AG20443 (cell line): ENCODE results near the gene SPOCK3.

Source experiments
- DNase-seq: peaks from one replicate; pipeline ENCODE4 v3.0.0; 2012; ENCODE audit warnings: low spot score, mixed read lengths

The SPOCK3 gene

DNA sequence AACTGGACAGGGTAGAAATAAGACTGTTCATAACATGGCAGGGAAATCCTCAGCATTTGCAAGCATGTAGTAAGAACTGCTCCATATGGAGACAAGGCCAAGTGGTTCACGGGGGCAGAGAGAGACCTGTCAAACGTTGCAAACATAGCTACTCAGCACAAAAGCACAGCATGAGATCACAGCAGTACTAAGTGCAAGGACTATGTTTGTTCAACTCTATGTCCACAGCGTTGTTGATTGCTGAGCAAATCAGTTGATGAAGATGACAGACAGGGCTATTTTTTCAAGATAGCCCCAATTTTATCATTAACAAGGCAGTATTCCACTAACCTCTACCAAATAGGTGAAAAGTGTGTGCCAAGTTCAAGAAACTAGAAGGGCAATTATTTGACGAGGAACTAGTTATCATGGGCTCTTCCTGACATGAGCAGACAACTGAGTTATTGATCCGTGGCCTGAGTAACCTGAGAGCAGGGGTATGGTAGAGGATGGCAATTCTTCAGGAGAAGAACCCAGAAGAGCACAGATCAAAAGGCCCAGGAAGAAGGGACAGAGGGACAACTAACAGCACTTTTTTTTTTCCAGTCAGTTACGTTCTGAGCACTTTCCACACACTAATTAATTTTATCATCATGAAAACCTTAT is 57.4 kb downstream of the SPOCK3 start:
- DNase-seq: no peak

DNA sequence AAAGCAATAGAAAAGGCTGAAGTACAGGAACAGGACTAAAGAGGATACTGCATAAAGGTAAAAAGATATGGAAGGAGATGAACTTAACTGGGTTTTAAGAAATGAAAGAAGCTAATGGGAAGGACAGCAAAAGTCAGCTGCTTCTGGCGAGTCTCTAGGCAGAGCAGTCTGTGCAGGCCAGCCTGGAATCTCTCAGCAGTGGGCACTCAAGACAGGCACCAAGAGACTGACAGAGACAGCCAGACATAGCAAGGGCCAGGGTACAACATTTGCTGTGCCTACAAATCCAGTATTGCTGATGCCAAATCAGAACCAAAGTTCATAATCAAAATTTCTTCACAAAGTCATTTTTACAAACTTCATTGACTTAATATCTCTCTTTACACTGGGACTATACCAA is 62.4 kb downstream of the SPOCK3 start:
- DNase-seq: no peak

DNA sequence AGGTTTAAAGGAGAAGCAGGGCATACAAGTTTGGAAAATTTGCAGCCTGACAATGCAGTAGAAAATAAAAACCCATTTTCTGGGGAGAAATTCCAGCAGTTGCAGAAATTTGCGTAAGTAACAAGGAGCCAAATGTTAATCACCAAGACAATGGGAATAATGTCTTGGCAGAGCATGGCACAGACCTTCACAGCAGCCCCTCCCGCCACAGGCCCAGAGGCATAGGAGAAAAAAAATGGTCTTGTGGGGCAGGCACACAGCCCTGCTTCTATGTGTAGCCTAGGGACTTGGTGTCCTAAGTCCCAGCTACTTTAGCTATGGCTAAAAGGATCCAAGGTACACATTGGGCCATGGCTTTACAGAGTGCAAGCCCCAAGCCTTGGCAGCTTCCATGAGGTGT is 65.7 kb downstream of the SPOCK3 start:
- no peak for DNase-seq

DNA sequence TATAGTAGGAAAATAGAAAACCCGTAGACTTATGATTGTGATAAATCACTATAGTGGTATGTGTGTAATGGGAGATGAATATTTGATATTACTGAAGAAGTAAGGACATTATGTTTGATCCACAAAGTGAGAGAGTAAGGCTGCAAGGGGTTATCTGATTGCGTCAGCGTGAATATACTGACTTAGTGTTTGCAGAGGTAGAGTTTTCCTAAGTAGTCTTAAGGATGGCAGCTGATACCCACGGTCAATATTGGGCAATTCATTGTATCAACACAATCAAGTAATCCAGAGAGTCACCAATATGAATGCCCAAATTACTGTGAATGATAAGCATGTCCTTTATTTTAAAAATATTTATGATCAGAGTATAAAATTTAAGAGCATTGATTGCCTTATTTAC is 83.7 kb downstream of the SPOCK3 start:
- DNase-seq: no peak

DNA sequence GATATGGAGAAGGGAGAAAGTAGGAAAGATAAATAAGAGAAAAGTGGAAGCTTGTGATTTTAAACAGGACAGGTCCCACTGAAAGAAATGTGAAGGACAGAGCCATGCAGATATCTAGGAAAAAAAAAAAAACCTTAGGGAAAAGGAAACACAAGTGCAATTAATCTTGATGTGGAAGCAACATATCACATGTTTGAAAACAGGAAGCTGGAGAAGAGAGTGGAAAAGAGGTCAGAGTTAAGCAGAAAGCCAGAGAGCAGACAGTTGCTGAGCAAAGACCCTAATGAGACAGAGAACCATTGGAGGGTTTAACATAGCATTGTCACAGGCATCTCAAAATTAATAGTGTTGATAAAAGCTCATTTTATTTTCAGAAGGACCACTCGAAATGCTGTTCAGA is 89.7 kb downstream of the SPOCK3 start:
- DNase-seq: no peak

DNA sequence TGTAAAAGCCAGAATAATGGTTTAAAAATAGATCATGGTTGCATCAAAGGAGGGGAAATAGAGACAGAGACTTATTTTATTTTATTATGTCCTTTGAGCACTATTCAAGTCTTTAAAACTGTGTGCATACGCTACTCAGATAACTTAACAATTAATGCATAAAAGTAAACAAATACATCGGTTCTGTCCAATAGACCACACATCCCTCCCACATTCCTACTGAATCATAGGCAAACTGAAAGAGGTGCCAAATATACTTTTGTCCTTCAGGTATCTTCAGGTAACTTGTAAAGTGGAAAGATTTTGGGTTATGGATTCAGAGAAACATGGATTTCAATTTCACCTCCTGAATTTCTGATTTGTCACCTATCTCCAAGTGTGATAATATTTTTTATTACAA is 91.3 kb downstream of the SPOCK3 start:
- no peak for DNase-seq

DNA sequence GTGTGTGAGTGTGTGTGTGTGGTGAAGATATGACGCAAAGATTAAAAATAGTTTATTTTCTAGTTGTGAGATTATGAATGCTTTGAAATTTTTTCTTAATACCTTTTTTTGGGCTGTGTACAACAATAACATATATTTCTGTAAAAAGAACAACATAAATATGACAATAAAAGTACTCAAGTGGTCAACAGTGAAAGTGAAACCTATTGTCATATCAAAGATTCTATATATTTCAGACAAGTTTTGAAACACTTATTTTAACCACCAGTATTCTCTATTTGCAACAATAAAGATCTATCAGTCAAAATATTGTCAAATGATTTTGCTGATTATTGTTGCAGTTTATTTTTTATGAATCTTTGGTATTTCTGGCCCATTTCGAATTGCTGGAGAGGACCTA is 98.0 kb downstream of the SPOCK3 start:
- DNase-seq: no peak

DNA sequence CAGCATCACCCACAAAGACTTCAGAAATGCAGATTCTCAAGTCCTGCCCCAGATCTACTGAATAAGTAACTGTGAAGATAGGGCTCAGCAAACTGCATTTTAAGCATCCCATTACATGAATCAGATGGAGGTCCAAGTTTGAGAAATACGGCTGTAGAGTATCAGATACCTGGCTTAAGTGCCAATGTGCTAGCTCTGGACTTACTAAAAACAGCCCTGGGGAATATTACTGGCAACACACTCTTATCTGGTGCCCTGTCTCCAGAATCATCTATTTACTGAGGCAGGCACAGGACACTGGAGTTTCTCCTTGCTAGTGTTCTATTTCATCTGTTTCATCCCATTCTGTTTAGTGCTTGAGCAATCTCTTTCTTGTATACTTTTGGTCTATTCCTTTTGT is 105.1 kb downstream of the SPOCK3 start:
- no peak for DNase-seq

DNA sequence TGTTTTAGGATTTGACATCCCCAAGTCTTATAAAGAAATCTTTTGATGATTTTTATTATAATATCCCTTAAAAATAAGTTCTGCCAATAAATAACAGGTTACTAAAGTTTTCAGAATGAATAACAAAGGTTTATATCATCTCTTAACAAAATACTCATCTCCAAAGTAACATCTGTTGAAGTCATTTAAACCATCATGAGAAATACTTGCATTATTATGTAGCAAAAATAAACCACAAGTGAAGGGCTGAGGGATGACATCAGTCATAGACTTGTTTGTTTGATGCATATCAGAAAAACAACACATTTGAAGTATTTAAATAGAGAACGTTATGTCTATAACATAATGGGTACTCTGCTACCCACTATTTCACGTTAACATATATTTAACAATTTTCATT is 114.9 kb downstream of the SPOCK3 start:
- DNase-seq: no peak

DNA sequence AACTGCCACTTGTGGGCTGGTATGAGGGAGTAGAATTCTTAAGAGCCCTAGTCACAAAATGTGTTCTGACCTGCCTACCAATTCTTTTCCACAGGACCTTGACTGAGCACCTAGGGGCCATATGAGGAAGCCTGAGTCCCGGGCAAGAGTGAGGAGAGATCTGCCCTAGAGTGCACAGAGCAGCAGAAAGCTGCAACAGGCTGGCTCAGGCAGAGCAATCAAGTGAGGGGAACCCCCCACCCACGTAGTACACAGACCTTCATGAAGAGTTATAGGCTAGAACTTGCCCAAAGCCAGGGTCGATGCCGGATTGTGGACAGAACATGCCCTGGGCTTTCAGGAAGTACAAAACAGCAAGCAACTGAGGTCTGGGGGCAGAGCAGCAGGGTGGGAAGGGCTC is 117.0 kb downstream of the SPOCK3 start:
- no peak for DNase-seq

DNA sequence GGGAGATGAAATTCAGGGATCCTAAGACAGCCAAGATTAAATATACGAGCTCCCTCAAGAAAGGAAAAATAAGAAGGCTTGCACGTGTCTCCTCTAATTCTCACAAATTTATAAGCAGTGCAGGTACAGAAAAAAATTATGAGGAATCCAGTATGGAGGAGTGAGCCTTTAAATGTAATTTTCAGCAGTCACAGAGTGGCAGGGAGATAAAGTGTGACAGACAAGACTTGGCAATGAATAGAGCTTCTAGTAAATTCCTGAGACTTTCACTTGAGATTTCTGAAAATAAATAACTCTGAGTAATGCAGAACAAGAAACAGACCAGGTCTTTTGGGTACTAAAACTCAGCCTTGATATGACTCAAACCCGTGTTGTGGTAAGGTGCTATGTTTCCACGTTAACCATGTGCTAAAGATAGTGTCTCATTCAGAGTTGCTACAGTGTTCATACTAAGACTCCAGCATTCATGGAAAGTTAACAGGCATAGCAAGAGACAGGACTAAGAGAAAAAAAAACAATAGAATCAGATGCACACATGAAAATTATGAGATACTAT is 119.8 kb downstream of the SPOCK3 start:
- no peak for DNase-seq

DNA sequence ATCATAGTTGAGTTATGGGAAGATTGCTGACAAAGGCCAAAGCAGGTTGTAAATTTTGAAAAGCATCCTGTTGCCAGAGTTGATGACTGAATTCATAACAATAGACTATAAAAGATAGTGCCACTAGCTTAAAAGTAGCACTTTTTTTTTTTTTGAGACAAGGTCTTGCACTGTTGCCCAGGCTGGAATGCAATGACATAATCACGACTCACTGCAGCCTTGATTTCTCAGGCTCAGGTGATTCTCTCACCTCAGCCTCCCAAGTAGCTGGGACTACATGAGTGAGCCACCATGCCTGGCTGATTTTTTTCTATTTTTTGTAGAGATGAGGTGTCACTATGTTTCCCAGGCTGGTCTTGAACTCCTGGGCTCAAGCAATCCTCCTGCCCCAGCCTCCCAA is 122.7 kb downstream of the SPOCK3 start:
- no peak for DNase-seq

DNA sequence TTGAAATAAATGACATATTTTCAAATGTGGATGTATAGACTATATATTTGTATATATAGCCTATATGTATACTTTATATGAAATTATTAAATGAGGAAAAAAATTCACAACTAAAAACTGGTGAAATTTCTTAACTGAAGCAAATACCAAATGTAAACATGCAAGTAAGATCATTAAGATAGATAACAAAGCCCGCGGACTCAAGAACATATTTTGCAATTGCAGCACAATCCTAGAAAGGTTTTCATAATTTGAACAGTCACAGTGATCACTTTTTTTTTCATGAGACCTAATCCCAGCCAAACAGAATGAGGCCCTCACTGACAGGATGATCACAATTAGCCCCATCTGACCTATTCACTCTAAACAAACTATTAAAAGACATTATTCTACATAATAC is 123.2 kb downstream of the SPOCK3 start:
- DNase-seq: no peak

DNA sequence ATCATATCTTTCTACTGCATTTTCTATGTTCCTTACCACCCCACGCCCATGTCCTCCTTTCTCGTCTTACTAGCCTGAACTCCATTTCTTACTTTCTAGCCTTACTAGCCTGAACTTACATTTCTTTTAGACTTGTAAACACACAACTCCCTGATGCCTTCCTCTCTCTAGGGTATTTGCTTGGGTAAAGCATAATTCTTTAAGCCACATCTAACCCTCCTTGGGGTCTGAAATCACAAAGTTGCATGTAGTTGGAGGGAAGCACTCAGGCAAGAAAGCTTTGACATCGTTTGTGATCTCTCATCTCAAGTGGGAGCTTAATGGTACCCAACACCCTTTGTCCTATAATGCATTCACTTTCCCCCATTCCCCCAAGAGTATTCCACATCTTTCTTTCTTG is 124.4 kb downstream of the SPOCK3 start:
- DNase-seq: no peak

DNA sequence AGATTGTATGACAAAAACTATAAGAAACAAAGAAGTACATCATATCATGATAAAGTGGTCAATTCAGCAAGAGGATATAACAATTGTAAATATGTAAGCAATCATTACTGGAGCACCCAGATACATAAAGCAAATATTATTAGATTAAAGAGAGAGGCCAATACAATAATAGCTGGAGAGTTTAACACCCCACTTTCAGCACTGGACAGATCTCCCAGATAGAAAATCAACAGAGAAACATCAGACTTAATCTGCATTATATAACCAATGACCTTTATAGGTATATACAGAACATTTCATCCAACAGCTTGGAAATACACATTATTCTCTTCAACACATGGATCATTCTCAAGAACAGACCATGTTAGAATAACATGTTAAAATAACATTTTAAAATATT is 128.4 kb downstream of the SPOCK3 start:
- DNase-seq: no peak

DNA sequence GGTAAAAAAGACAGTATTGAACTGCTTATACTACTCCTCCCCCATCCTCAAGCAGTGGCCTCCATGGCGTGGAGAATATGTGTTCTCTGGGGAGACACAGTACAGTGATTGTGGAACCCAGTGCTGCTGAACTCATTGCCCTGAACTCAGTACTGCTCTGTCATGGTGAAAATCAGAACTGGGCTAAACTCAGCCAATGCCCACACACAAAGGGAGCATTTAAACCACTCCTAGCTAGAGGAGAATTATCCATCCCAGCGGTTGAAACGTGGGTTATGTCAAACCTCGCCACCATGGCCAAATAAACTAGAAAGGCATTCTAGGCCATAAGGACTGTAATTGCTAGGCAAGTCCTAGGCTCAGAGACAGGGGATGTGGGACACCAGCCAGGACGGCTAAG is 131.8 kb downstream of the SPOCK3 start:
- DNase-seq: no peak

DNA sequence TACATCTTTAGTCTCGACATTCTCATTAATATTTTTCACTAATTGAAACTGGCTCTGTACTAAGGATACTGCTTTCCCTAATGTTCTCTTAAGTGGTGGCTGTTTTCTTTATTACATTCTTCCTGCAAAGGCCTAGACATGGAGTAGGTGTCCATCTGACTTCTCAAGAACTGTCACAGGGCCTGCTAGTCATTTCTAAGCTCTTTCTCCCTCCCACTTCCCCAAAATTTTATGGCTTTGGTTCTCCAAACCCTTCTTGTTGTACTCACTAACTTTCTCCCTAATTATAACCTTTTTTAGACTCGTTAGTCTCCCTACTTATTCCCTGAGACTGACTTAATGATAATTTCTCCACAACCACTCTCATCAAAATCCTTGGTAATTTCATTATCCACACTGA is 133.3 kb downstream of the SPOCK3 start:
- DNase-seq: no peak

DNA sequence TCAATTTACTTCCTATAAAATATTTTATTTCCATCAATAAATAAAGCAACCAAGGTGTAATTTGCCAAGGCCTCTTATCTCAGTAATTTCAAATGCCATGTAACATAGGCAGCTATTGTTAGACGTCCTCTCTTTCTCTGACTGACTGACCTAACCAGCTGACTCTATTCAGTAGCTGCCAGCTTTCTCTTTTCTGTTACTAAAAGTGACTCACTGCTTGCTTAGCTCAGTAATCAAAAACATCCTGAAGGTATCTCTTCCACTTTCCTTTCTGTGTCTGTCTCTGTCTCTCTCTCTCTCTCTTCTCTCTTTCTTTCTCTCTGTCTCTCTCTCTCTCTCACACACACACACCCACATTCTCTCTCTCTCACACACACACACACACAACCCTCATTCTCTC is 134.2 kb downstream of the SPOCK3 start:
- DNase-seq: no peak

DNA sequence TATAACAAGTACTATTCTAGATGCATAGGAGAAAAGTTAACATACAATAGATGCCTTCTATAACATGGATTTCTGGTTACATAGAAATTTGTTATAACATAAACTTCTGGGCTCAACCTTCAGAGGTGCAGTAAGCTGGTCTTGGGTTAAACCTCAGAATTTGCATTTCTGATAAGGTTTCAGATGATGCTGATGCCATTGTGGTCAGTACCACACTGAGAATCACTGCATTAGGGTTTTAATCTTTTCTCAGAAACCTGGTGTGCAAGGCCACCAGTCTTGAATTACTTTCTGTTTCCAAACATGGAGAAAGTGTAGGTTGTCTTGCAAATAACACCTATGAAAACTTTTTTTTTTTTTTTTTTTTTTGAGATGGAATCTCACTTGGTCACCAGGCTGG is 146.2 kb downstream of the SPOCK3 start:
- DNase-seq: no peak

DNA sequence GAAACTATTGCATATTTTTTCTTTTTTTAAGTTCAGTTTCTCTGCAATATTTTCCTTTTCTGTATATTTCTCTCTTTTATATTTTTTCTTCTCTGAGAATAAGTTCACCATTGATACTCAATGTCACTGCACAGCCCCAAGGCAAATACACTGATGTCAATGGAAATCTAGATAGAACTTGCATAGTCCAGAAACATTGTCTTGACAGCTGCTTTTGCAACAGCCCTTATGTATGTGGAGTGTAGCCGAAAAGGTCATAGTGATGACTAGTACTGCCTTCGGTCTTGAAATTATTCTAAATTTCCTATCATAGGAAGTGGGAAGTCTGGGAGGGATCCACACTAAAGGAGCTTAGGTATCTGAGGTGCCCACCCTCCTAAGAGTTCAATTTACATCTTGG is 150.0 kb downstream of the SPOCK3 start:
- no peak for DNase-seq

DNA sequence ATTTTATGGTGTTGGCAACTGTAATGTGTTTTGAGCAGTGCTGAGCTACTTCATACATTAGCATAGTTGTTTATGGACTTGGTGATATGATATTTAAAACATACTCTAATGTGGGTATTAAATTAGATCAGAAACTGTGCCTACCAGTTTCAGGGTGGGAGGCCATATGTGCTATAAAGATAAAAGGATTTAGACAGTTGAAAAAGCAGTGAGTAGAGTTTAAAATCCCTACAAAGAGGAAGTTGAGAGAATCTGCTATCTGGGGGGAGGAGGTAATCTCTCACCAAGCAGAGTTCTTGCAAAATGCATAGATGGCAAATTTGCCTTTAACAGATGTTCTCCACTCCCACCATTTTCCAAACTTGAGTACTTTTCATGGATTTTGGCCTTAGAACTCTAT is 154.5 kb downstream of the SPOCK3 start:
- no peak for DNase-seq

DNA sequence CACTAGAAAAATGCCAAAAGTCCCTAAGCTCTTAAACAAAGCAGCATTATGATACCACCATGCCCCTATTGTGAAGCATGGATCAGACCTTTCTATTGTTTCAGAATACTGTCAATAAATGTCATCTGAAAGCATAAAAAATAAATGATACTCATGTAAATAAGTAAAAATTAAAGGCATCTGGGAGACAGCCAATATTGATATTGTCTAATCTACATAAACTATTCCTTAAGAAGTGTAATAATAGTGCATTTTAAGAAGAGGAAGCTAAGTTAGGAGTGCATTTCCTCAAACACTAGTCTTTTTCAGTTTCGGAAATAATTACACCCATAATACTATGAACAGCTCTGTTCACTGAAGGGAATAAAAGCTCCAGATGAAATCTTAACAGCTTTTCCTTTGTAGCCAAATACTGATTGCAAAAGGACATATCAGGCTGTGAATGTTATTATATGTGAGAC is 181.6 kb downstream of the SPOCK3 start:
- DNase-seq: no peak

DNA sequence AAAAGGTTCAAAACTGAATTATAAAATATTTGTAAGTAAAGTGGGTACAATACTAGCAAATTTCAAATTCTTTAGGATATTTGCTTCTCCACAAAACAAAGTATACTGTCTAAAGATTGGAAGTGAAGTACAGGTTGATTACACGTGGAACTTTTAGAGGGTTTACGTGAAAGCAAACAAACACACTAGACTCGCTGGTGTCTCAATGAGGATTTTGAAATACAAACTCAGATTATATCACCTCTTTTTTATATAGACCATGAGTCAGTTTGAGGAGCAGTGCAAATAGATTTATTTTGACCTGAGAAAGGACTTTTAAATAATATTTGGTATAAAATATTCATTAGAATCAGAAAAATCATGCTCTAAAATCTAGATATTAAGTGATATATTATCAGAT is 185.0 kb downstream of the SPOCK3 start:
- DNase-seq: no peak

DNA sequence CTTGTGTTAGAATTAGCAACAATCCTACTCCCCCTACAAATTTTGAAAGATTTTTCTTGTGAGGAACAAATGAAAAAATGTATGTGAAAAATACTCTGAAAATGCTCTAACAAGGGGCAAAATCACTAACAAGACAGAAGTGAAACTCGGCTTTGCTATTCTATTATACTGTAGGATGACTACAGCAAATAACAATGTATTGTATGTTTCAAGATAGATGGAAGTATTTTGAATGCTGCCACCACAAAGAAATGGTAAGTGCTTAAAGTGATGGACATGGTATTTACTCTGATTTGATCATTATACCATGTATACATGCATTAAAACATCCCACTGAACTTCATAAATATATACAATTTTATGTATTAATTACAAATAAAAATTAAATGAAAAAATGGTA is 192.8 kb downstream of the SPOCK3 start:
- DNase-seq: no peak

DNA sequence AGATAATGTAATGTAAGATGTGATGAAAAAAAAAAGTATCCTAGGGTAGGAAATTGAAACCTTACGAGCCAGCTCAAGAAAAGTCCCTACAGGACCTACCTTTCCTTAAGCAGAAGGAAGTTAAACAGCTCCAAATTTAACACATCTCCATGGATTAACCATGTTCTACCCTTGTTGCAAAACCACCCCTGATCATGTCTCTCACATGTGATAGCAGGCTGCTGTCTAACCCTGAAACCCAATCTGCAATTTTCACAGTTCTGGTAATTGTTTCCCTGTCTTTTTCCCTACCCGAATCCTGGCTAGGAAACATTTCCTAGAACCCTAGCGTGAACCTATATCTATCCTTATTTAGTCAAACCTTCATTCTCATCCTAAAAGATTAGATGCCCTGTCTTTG is 198.9 kb downstream of the SPOCK3 start:
- no peak for DNase-seq
